ENCODE measurements around the gene ST6GALNAC5. TPM values are rescaled to one million over a fixed set of nuclear protein-coding genes. Genes with fewer than 3 reads are reported as not detected.

The ST6GALNAC5 gene
- total RNA-seq, 1 donor from 2014 or later: 23.1 TPM

DNA sequence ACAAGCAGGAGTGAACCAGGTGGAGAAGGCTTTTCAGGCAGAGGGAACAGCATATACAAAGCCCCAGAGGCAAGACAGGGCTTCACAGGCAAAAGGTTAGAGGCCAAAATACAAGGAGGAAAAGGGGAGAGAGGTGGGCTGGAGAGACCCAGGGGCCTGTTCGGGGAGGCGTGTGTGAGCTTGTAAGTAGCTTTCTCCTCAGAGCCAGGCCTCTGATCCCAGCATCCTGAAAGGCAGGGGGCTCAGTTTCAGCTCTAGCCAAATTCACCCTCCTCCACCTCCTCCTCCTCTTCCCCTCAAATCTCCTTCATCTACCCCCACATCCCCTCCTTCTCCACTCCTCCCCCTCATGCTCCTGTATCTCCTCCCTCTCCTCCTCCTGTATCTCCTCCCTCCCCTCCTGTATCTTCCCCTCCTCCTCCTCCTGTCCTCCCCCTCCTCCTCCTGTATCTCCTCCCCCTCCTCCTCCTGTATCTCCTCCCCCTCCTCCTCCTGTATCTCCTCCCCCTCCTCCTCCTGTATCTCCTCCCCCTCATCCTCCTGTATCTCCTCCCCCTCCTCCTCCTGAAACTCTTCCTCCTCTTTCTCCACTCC is 148.6 kb downstream of the ST6GALNAC5 start:
- TF ChIP-seq CTCF (IDR thresholded peaks at IDR 0.05): no peak
- ATAC-seq (no peak), DNase-seq (no peak)
- Histone ChIP-seq H3K9me3 (no peaks in the 10 kb centered on the region), H3K27ac (no peak overlapping the region), H3K4me3 (no peak overlapping the region), H3K4me1 (peaks cover 6% of the 10 kb centered on the region), H3K27me3 (no peaks in the 10 kb centered on the region), H3K36me3 (no peaks in the 10 kb centered on the region)
- intact Hi-C loops (cut with DNase I): no loop called here

- TF ChIP-seq CTCF (IDR thresholded peaks at IDR 0.05): no peak
- intact Hi-C loops (cut with DNase I): no loop called here
Measured at GRCh38 chr1:77016386-77016985, 149.2 kb downstream of the ST6GALNAC5 start.

DNA sequence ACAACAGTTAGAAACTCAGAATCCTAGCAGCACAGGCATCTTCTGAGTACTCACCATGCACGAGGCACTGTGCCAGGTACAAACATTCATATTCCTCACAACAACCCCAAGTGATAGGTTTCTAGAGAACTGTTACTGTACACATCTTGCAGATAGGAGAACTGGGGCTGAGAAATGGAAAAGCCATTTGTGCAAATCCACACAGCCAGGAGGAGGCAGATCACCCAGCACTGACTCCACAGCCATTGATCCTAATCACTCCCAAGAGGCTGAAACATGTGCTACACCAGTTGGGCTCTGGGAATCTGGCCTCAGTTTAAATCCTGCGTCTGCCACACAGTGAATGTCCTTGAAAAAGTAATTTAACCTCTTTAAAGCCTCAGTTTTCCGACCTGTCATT is 151.0 kb downstream of the ST6GALNAC5 start:
- no peak for DNase-seq
- intact Hi-C loops (cut with DNase I): no loop called here
- no peaks in the 10 kb centered on the region for H3K9me3 ChIP-seq
- no peaks in the 10 kb centered on the region for H3K27me3 ChIP-seq
- H3K4me1 ChIP-seq: peaks cover 6% of the 10 kb centered on the region
- H3K27ac ChIP-seq: no peak overlapping the region
- TF ChIP-seq CTCF (IDR thresholded peaks at IDR 0.05): no peak
- H3K36me3 ChIP-seq: no peaks in the 10 kb centered on the region
- no peak for ATAC-seq
- H3K4me3 ChIP-seq: no peak overlapping the region

More at GRCh38 chr1:77016386-77016985, 149.2 kb downstream of the ST6GALNAC5 start:
- no peaks in the 10 kb centered on the region for H3K36me3 ChIP-seq
- H3K27me3 ChIP-seq: no peaks in the 10 kb centered on the region
- no peaks in the 10 kb centered on the region for H3K9me3 ChIP-seq
- ATAC-seq (no peak), DNase-seq (no peak)
- peaks cover 6% of the 10 kb centered on the region for H3K4me1 ChIP-seq
- H3K4me3 ChIP-seq: no peak overlapping the region
- no peak overlapping the region for H3K27ac ChIP-seq

DNA sequence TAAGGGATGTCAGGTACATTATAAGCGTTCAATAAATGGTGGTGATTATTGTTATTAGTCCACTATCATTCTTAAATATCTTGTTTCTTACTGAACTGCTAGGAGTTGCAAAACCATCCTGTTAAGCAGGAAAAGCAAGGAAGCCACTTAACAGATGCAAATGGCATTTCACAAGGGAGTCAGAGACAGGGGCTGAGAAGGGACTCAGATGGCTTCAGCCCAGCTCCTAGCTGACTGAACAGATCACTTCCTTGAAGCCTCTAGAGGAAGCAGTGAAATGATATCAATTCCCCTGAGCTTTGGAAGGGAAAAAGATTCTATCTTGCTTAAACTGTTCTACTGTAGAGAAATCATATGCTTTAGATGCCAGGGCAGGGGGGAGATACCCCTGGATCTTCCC is 151.5 kb downstream of the ST6GALNAC5 start:
- Histone ChIP-seq H3K9me3 (no peaks in the 10 kb centered on the region), H3K27ac (no peak overlapping the region), H3K4me3 (no peak overlapping the region), H3K36me3 (no peaks in the 10 kb centered on the region), H3K27me3 (no peaks in the 10 kb centered on the region), H3K4me1 (peaks cover 6% of the 10 kb centered on the region)
- TF ChIP-seq CTCF (IDR thresholded peaks at IDR 0.05): no peak
- intact Hi-C loops (cut with DNase I): no loop called here
- ATAC-seq (peak; percentile 69), DNase-seq (no peak)

GRCh38 chr1:77021732-77022131 is 154.5 kb downstream of the ST6GALNAC5 start:
- Histone ChIP-seq H3K36me3 (no peaks in the 10 kb centered on the region), H3K9me3 (no peaks in the 10 kb centered on the region), H3K4me1 (peaks cover 6% of the 10 kb centered on the region), H3K27me3 (no peaks in the 10 kb centered on the region), H3K27ac (no peak overlapping the region), H3K4me3 (no peak overlapping the region)
- DNase-seq (no peak), ATAC-seq (no peak)
- no peak for TF ChIP-seq CTCF (IDR thresholded peaks at IDR 0.05)
- intact Hi-C loops (cut with DNase I): no loop called here
